Esophagus muscularis mucosa (tissue), 3 donors: ENCODE data around the gene SYF2.

Experiments
- CTCF ChIP-seq, 3 experiments: fragments of 200-600 bp in 2 of 3; fragments of 450-650 bp in 1 of 3; sonication (generic) in 2 of 3; IDR thresholded peaks; one replicate each; pipeline ENCODE4 v1.5.1; 2017 to 2019; ENCODE audit warnings: antibody characterized with exemption in 3 of 3, mild to moderate bottlenecking in 2 of 3, moderate library complexity in 1 of 3
- POLR2A ChIP-seq: fragments of 450-650 bp; IDR thresholded peaks from one replicate; pipeline ENCODE4 v1.6.1; 2017; ENCODE audit warnings: antibody characterized with exemption, moderate library complexity, mild to moderate bottlenecking, low read depth
- POLR2AphosphoS5 ChIP-seq, 2 donors: sonication (generic); formaldehyde crosslinking; IDR thresholded peaks; one replicate each; pipeline ENCODE4 v1.6.1; 2017; ENCODE audit warnings: antibody characterized with exemption in 2 of 2

DNA sequence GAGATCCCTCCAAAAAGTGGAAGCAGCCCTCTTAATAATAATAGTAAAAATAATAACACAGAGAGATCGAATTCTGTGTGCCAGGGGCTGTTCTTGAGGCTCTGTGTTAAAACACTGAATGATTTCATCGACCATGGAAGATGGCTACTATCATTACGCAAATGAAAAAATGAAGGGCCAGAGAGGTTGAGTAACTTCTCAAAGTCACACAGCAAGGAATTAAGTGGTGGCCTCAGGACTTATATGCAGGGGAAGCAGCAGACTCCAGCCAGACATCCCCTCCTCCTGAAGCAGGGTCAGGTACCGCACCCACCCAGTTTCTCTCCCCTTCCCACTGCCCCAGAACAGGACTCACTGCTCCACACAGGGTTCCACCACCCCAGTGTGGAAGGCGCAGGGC is 40.1 kb downstream of the SYF2 start:
- TF ChIP-seq POLR2AphosphoS5 (IDR thresholded peaks at IDR 0.05) (no peak), CTCF (IDR thresholded peaks at IDR 0.05) (no peak), POLR2A (no peak)
